HepG2 (cell line): ENCODE measurements around the gene HMCN2. TPM values are rescaled to one million over a fixed set of nuclear protein-coding genes. Genes with fewer than 3 reads are reported as not detected.

ENCODE experiments used
- ATAC-seq: fragments of 200-7000 bp; cut with Tn5 transposase; 3 replicates; pipeline ENCODE4 v1.9.1; 2020; ENCODE audit warnings: mild to moderate bottlenecking, moderate library complexity
- BruUV-seq: library from RNA; stranded (reverse); fragments of 400-500 nt; replicated peaks from 2 replicates; lab custom pipeline; 2021; lab: Mats Ljungman, UMichigan
- CTCF ChIA-PET: fragments of 300-600 bp; formaldehyde crosslinking; extraction: SDS; loops from one replicate; lab custom pipeline; 2021; ENCODE audit warnings: low total read pairs, inconsistent platforms, low intra/inter-chr PET ratio; lab: Yijun Ruan, JAX
- POLR2A ChIA-PET: fragments of 350-600 bp; sonication (Branson Sonifier 250); formaldehyde crosslinking; loops from one replicate; lab custom pipeline; 2020; ENCODE audit warnings: antibody characterized with exemption, inconsistent platforms; lab: Yijun Ruan, JAX
- DNase-seq: peaks from one replicate; pipeline ENCODE4 v3.0.0-alpha.2; 2015; ENCODE audit warnings: low spot score
- FAIRE-seq: peaks from 3 replicates; lab custom pipeline; 2011; peaks lifted over from hg19 to GRCh38; lab: Jason Lieb, UNC
- H2AFZ ChIP-seq: one replicate; pipeline ENCODE4 v1.6.1; 2011; ENCODE audit warnings: low read length, inconsistent platforms
- H3K27ac ChIP-seq: fragments of 300-600 bp; 3 replicates; pipeline ENCODE4 v1.8.0; 2011; ENCODE audit warnings: mixed run types, mild to moderate bottlenecking, mixed read lengths, low read length, inconsistent platforms; ENCODE audit not compliant: insufficient read depth; ENCODE audit errors: extremely low read length
- H3K27me3 ChIP-seq, 2 experiments: fragments of 200-600 bp in 1 of 2; 2 replicates in 1 of 2; 3 replicates in 1 of 2; pipeline versions ENCODE4 v1.6.0 to v1.8.0; 2011; ENCODE audit warnings: low read length in 2 of 2, mild to moderate bottlenecking in 2 of 2, moderate library complexity in 2 of 2, inconsistent platforms in 1 of 2; ENCODE audit not compliant: insufficient read depth in 2 of 2, control insufficient read depth in 1 of 2
- H3K36me3 ChIP-seq, 2 experiments: fragments of 200-600 bp in 1 of 2; replicated peaks in 1 of 2; 2 replicates in 1 of 2; 3 replicates in 1 of 2; pipeline versions ENCODE4 v1.5.1 to v1.8.0; 2011; ENCODE audit warnings: low read length in 2 of 2, inconsistent platforms in 1 of 2; ENCODE audit not compliant: insufficient read depth in 2 of 2, control insufficient read depth in 1 of 2
- H3K4me1 ChIP-seq: 2 replicates; pipeline ENCODE4 v1.5.1; 2012; ENCODE audit warnings: low read length, inconsistent platforms; ENCODE audit not compliant: insufficient read depth
- H3K4me2 ChIP-seq: 2 replicates; pipeline ENCODE4 v1.6.0; 2011; ENCODE audit warnings: low read depth, low read length, inconsistent platforms
- H3K4me3 ChIP-seq, 3 experiments: fragments of 200-600 bp in 1 of 3; sonication (generic), shearing (Covaris generic) in 1 of 3; replicated peaks in 1 of 3; 2 replicates each; pipeline ENCODE4 v1.5.1; 2011 to 2016; ENCODE audit warnings: low read length in 3 of 3, inconsistent platforms in 2 of 3, low read depth in 2 of 3, mild to moderate bottlenecking in 2 of 3, control low read depth in 1 of 3, mixed read lengths in 1 of 3; ENCODE audit not compliant: insufficient read depth in 1 of 3
- H3K79me2 ChIP-seq: one replicate; pipeline ENCODE4 v1.6.1; 2011; ENCODE audit warnings: low read length, inconsistent platforms; ENCODE audit not compliant: insufficient read depth
- H3K9ac ChIP-seq: 2 replicates; pipeline ENCODE4 v1.6.0; 2011; ENCODE audit warnings: mild to moderate bottlenecking, low read depth, low read length, inconsistent platforms; ENCODE audit not compliant: insufficient read depth
- H3K9me3 ChIP-seq: 2 replicates; pipeline ENCODE4 v1.5.1; 2012; ENCODE audit warnings: mild to moderate bottlenecking, low read length
- H4K20me1 ChIP-seq: 2 replicates; pipeline ENCODE4 v1.6.0; 2011; ENCODE audit warnings: inconsistent platforms, mild to moderate bottlenecking, low read length, moderate library complexity; ENCODE audit not compliant: insufficient read depth
- GATAD1 ChIP-seq: IDR thresholded peaks from 2 replicates; pipeline ENCODE4 v1.6.1; 2016; ENCODE audit warnings: missing genetic modification reagents, missing compliant biosample characterization
- HNRNPL ChIP-seq: fragments of 200-400 bp; formaldehyde crosslinking; IDR thresholded peaks from 2 replicates; pipeline ENCODE4 v1.6.1; 2017; ENCODE audit warnings: mild to moderate bottlenecking, low read depth, low read length
- MNT ChIP-seq: fragments of 450-650 bp; IDR thresholded peaks from 2 replicates; pipeline ENCODE4 v1.6.1; 2016
- MYC ChIP-seq: sonication (generic); formaldehyde crosslinking; IDR thresholded peaks from 2 replicates; pipeline ENCODE4 v1.9.0; 2021; ENCODE audit warnings: missing genetic modification reagents, borderline replicate concordance
- RXRA ChIP-seq: sonication (generic); formaldehyde crosslinking; IDR thresholded peaks from 2 replicates; pipeline ENCODE4 v1.5.1; 2020; ENCODE audit warnings: missing genetic modification reagents
- SAFB2 ChIP-seq: sonication (generic); formaldehyde crosslinking; IDR thresholded peaks from 2 replicates; pipeline ENCODE4 v1.5.1; 2020; ENCODE audit warnings: missing genetic modification reagents, low read depth, mild to moderate bottlenecking, borderline replicate concordance
- ZMYM2 ChIP-seq: sonication (generic); formaldehyde crosslinking; IDR thresholded peaks from 2 replicates; pipeline ENCODE4 v1.8.0; 2022; ENCODE audit warnings: mild to moderate bottlenecking, missing genetic modification reagents
- ZMYM4 ChIP-seq: sonication (generic); formaldehyde crosslinking; IDR thresholded peaks from 2 replicates; pipeline ENCODE4 v1.8.1; 2023; ENCODE audit warnings: mild to moderate bottlenecking, missing genetic modification reagents
- ZNF235 ChIP-seq: sonication (generic); formaldehyde crosslinking; IDR thresholded peaks from 2 replicates; pipeline ENCODE4 v1.8.1; 2023; ENCODE audit warnings: mild to moderate bottlenecking, missing genetic modification reagents, borderline replicate concordance
- ZNF256 ChIP-seq: sonication (generic); formaldehyde crosslinking; conservative IDR thresholded peaks from 2 replicates; pipeline ENCODE4 v1.4.0; 2020; ENCODE audit warnings: missing genetic modification reagents
- ZNF367 ChIP-seq: sonication (generic); formaldehyde crosslinking; IDR thresholded peaks from 2 replicates; pipeline ENCODE4 v1.4.0; 2020; ENCODE audit warnings: missing genetic modification reagents, borderline replicate concordance
- ZNF609 ChIP-seq: sonication (generic); formaldehyde crosslinking; IDR thresholded peaks from 2 replicates; pipeline ENCODE4 v1.4.0; 2020; ENCODE audit warnings: mild to moderate bottlenecking, missing genetic modification reagents, borderline replicate concordance
- ZNF615 ChIP-seq: sonication (generic); formaldehyde crosslinking; IDR thresholded peaks from 2 replicates; pipeline ENCODE4 v1.5.0; 2020; ENCODE audit warnings: mild to moderate bottlenecking, missing genetic modification reagents, borderline replicate concordance
- ZNF878 ChIP-seq: sonication (generic); formaldehyde crosslinking; IDR thresholded peaks from 2 replicates; pipeline ENCODE4 v1.8.1; 2023; ENCODE audit warnings: mild to moderate bottlenecking, missing genetic modification reagents, moderate library complexity
- WGBS: methylation state at CpG from one replicate; pipeline ENCODE4 v1.1.6; 2017; ENCODE audit warnings: low lambda C conversion rate; 5-methylcytosine and 5-hydroxymethylcytosine counted together
- in situ Hi-C: cut with HindIII; loops from 2 replicates; pipeline ENCODE4 v1.10.0; 2017; ENCODE audit warnings: low pct_unique_long_range_greater_than_20kb; ENCODE audit not compliant: extremely low pct_ligation_motif_present
- intact Hi-C: fragments of 100-400 bp; cut with micrococcal nuclease; formaldehyde crosslinking; loops from one replicate; pipeline ENCODE4 v1.10.0; 2022; ENCODE audit not compliant: unreplicated experiment
- polyA plus RNA-seq, 8 experiments: library from polyadenylated mRNA; depleted of rRNA in 3 of 8; stranded (reverse) in 7 of 8; unstranded in 1 of 8; fragments of >200 nt; fragmentation: Illumina TruSeq in 4 of 8; extraction: Trizol in 4 of 8; gene quantifications; 2 replicates each; pipeline versions ENCODE4 v1.2.1 to v1.2.3, GENCODE V29; 2011 to 2016; ENCODE audit warnings: low read depth in 4 of 8, missing spikeins in 1 of 8, mixed read lengths in 1 of 8; ENCODE audit not compliant: insufficient read depth in 1 of 8
- total RNA-seq, 5 experiments: library from RNA; depleted of rRNA; stranded (reverse); fragments of >200 nt; fragmentation: Illumina TruSeq; extraction: Trizol; gene quantifications; 2 replicates each; pipeline ENCODE4 v1.2.3, GENCODE V29; 2016; ENCODE audit warnings: low read depth in 1 of 5

The HMCN2 gene
- total and polyA plus RNA-seq, 2 of the 13 experiments (the other 11 are each of a cell fraction or from before 2014, with no cell fraction given), result 0.09 TPM; not detected in 1

- Histone ChIP-seq H3K4me1 (no peaks in the 10 kb centered on the region), H3K79me2 (no peaks in the 10 kb centered on the region), H3K9ac (no peak overlapping the region), H3K4me2 (no peak overlapping the region), H3K27me3 (no peaks in the 10 kb centered on the region), H3K9me3 (no peaks in the 10 kb centered on the region), H2AFZ (no peak overlapping the region), H4K20me1 (no peaks in the 10 kb centered on the region), H3K27ac (no peak overlapping the region), H3K4me3 (no peak overlapping the region), H3K36me3 (no peaks in the 10 kb centered on the region)
- ATAC-seq, result no peak
- WGBS, result 91% methylated on average over 10 of the region's 10 CpGs
- ChIA-PET POLR2A (no interaction called here), CTCF (no interaction called here)
- in situ Hi-C loops (no loop called here), intact Hi-C loops (no loop called here)
- FAIRE-seq, result no peak
- no TSS peak for BruUV-seq
- TF ChIP-seq GATAD1 (no peak), ZNF367 (CRISPR knock-in tag) (no peak), ZNF235 (no peak), MNT (peak; percentile 66), ZMYM4 (CRISPR knock-in tag) (no peak), ZMYM2 (no peak)
- no peak for DNase-seq
These were observed 47.7 kb upstream of the HMCN2 start for GRCh38 chr9:130217838-130218237.

GRCh38 chr9:130219661-130220096 lies 45.9 kb upstream of the HMCN2 start:
- no peaks in the 10 kb centered on the region for H3K36me3 ChIP-seq
- no TSS peak for BruUV-seq
- H3K9ac ChIP-seq, result no peak overlapping the region
- ATAC-seq (peak; percentile 50), DNase-seq (no peak), FAIRE-seq (no peak)
- H3K4me1 ChIP-seq, result no peaks in the 10 kb centered on the region
- H4K20me1 ChIP-seq, result no peaks in the 10 kb centered on the region
- H2AFZ ChIP-seq, result no peak overlapping the region
- CTCF ChIA-PET, result no interaction called here
- in situ Hi-C loops (no loop called here), intact Hi-C loops (no loop called here)
- 87% methylated on average over 7 of the region's 16 CpGs for WGBS
- H3K9me3 ChIP-seq, result no peaks in the 10 kb centered on the region
- H3K27ac ChIP-seq, result no peak overlapping the region
- H3K27me3 ChIP-seq, result no peaks in the 10 kb centered on the region
- no peaks in the 10 kb centered on the region for H3K79me2 ChIP-seq
- no peak overlapping the region for H3K4me2 ChIP-seq
- no peak overlapping the region for H3K4me3 ChIP-seq
- POLR2A ChIA-PET, result no interaction called here
- TF ChIP-seq ZNF615 (no peak), ZNF609 (CRISPR knock-in tag) (no peak), ZNF256 (CRISPR knock-in tag) (no peak), RXRA (CRISPR knock-in tag) (no peak), HNRNPL (peak; percentile 76), ZNF878 (CRISPR knock-in tag) (no peak), ZNF235 (no peak), SAFB2 (CRISPR knock-in tag) (no peak), MYC (CRISPR knock-in tag) (no peak)
